ENCODE results near the gene EMC9.

- TF ChIP-seq POLR2A (IDR thresholded peaks at IDR 0.05; ENCODE audit: low read depth): no peak
- TF ChIP-seq CTCF (IDR thresholded peaks at IDR 0.05): no peak
- TF ChIP-seq EP300 (IDR thresholded peaks at IDR 0.05): no peak
Observed at GRCh38 chr14:24150993-24151392, 9.6 kb upstream of the EMC9 start.
